OCI-M2 (cell line): ENCODE results near the gene IL17RA.

ENCODE experiments used
- DNase-seq: peaks from one replicate; lab custom pipeline; 2025; ENCODE audit not compliant: unreplicated experiment; lab: John Stamatoyannopoulos, UW

IL17RA gene

DNA sequence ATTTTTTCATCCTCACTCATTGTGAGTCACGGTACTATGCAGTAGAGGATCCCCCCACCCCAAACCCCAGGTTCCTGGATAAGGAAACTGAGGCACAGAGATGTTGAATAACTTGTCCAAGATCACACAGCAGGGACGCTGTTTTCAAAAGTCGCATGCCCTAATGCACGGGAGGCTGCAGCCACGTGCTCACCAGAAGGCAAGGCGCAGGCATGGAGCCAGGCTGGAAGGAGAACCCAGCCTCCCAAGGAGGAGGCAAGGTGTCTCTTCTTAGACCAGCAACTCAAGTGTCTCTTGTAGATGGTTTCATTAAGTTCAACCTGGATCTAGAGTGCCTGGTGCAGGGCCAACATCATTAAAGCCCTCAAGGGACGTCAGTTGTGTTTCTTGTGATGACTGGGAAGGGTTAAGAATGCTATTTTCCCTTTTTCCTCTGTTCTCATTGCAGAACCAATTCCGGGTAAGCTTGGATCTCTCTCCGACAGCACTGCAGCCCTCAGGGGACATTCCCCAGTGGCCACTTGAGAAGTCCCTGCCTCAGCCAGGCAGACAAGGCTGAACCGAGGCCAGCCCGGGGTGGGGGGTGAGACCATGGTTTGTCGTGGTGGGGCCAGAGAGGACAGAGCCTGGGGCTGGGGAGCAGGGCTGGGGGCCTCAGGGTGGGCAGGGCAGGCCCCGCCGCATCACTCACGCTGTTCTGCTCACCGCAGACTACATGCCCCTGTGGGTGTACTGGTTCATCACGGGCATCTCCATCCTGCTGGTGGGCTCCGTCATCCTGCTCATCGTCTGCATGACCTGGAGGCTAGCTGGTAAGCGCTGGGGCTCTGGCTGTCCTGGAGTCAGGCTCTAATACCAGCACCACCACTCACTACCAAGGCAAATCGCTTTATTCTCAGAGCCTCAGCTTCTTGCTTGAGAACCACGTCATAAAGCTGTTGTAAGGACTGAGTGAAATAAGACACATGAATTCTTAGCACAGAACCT, 20.6 kb downstream of the IL17RA start:
- DNase-seq = no peak

DNA sequence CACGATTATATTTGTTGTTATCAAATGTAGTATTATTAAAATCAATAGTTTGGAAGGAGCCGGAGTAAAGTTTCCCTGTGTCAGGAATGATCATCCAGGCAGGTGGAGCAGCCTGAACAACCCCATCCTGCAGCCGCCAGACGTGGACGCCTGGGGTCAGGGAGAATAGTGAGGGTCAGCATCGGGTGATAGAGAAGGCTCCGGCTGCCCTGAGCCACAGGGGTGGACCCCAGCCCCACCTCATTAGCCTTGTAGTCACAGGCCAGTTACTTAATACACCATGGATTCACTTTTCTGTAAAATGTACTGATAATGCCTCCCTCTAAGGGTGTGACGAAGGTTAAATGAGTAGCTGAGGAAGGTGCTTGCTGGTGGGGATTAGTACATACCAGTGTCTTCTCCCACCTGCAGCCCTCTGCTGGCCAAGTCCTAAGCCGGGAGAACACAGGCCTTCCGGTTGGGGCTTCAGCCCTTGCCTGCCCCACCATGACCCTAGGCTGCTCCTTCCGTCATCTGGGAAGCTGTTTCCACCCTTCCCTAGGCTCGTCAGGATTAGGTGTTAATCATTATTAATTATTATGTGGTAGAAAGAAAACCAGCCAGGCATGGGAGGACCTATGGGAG, 21.5 kb downstream of the IL17RA start:
- DNase-seq = no peak

DNA sequence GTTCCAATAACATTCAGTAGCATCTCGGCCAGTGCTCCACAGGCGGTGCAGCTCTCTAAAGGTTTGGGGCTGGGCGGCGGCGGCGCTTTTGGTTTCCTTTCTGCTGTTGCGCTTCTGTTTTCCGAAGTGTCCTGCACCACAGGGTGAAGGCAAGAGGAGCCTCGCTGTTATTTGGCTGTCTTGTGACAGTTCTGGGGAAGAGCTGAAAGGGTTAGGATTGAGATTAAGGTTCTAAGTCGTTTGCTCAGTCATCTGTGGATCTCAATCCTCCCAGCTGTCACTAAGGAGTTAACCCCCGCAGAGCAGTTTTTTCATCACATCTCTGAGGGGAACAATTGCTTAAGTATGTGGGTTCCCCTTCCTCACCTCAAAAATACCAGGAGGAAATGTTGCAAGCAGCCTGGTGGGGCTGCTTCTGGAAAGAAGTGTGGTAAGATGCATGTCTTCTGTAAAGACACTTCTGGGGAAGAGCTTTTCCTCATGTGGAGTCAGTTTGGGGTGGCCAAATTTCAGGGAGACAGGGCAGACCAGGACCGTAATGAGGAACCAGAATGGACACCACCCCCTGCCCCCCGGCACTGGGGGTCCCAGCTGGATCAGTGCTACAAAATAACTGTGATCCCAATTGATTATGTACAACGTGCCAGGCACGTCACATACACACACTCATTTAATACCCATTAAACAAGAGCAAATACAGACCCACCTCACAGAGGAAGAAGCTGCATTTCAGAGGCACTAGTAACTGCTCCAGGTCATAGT, 22.2 kb downstream of the IL17RA start:
- no peak for DNase-seq

- DNase-seq = no peak
These were observed 22.7 kb downstream of the IL17RA start for GRCh38 chr22:17107547-17107810.

- no peak for DNase-seq
These were observed 23.7 kb downstream of the IL17RA start for GRCh38 chr22:17108256-17109112.

DNA sequence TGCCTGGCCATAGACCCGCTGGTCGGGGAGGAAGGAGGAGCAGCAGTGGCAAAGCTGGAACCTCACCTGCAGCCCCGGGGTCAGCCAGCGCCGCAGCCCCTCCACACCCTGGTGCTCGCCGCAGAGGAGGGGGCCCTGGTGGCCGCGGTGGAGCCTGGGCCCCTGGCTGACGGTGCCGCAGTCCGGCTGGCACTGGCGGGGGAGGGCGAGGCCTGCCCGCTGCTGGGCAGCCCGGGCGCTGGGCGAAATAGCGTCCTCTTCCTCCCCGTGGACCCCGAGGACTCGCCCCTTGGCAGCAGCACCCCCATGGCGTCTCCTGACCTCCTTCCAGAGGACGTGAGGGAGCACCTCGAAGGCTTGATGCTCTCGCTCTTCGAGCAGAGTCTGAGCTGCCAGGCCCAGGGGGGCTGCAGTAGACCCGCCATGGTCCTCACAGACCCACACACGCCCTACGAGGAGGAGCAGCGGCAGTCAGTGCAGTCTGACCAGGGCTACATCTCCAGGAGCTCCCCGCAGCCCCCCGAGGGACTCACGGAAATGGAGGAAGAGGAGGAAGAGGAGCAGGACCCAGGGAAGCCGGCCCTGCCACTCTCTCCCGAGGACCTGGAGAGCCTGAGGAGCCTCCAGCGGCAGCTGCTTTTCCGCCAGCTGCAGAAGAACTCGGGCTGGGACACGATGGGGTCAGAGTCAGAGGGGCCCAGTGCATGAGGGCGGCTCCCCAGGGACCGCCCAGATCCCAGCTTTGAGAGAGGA, 24.5 kb downstream of the IL17RA start:
- DNase-seq = no peak

GRCh38 chr22:17109976-17110375, 25.2 kb downstream of the IL17RA start:
- no peak for DNase-seq

GRCh38 chr22:17110791-17111550, 26.2 kb downstream of the IL17RA start:
- DNase-seq = no peak

- DNase-seq = no peak
These were observed 27.8 kb downstream of the IL17RA start for GRCh38 chr22:17112491-17113042.

DNA sequence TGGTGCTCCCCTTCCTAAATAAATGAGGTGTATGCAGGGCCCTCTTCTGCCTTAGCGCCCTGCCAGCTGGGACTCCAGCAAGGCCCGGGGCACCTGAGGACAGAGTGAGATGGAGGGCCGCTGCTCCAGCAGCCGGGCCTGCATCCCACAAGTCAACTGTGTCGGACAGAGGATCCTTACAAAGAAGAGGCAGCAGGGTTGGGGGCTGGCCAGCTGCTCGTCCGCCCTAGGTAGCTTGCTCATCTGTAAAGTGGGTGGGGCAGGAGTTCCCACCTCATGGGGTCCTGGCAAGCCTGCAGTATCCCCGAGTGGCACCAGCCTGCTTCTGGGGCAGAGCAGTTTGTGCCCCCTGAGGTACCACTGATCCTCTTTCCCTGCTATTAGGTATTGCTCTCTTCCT, 28.8 kb downstream of the IL17RA start:
- no peak for DNase-seq

DNA sequence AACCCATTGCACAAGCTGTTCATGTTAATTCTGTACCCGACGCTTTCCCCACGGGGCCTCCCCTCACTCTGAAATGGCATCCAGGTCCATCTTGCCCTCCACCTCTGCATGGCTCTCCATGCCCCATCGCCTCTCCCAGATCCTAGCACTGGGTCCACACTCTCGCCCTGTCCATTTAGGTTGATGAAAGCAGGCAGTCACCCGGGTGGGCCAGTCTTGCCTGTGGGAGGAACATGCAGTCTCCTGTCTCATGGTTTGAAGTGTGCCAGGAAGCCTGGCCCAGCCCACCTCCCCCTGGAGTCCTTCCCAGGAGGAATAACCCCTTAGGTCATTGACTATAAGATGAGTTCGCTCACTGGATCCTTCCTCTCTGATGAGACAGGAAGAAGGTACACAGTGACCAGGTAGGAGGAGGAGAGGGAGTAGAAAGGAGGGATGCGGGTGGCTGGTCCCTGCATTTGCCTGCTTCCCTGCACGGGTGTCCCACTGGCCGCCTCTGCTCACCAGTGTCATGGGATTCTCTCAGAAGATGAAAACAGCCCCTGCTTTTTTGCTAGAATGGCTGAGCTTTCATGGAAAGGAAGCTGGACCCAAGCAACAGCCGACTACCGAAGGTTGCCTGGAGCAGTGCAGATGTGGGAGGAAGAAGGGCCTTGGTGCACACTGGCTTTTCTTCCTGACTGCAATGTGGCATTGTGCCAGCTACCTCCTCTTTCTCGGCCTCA, 29.5 kb downstream of the IL17RA start:
- DNase-seq = no peak

DNA sequence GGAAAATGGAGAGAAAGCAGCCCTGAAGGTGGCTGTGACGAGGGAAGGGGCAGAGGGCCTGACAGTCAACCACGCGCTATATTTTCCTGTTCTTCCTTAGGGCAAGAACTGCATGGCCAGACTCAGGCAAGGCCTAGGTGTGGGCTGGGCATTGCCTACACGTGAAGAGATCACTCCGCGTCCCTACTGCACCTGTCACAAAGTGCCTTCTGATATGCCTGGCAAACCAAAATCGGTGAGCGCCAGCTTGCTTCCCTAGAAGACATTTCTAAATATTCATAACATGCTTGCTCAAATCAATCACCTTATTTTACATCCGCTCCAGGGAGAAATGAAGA, 30.1 kb downstream of the IL17RA start:
- DNase-seq = no peak

DNA sequence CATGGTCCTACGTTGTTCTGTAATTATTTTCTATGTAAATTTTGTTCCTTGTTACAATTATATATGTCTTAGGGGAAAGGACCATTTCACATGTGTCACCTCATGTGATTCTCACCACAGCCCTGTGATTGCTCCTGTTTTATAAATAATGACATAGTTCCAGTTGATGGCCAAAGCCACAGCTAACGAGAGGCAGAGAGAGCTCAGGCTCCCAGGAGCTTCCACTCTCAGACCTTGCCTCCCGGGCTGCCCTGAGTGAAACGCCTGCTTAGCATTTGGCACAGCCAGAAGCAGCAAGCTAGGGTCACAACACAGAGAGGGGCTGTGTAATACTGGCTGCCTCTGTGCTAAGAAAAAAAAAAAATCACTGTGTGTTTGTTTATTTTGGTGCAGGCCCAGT, 30.4 kb downstream of the IL17RA start:
- DNase-seq = no peak

GRCh38 chr22:17115945-17116565, 31.3 kb downstream of the IL17RA start:
- DNase-seq = no peak

GRCh38 chr22:17116572-17117330, 32.0 kb downstream of the IL17RA start:
- DNase-seq = no peak

DNA sequence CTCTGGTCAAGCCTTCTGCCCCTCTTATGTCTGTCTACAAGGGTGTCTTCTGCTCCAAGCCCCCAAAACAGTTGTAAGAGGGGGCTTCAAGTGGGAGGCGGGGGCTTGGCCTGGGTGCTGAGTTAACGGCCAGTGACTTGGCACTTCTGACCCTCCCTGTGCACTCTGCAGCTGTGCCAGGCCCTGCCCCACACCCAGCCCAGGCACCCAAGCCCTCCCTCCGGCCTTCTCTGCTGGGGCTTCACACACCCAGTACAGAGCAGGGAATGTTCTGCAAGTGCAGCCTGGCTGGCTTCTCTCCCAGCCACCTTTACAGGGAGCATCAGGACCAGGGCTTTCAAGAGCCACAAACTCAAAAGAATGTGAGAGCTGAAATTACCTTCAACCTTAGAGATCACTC, 32.6 kb downstream of the IL17RA start:
- DNase-seq = no peak

- DNase-seq = no peak
These were observed 33.1 kb downstream of the IL17RA start for GRCh38 chr22:17117890-17118289.

GRCh38 chr22:17118342-17118741, 33.5 kb downstream of the IL17RA start:
- no peak for DNase-seq
